H1 (cell line): ENCODE results near the gene BMERB1. TPM values are rescaled to one million over a fixed set of nuclear protein-coding genes. Genes with fewer than 3 reads are reported as not detected.
A peak's percentile ranks its signal among the peaks of the same experiment; 100 is the strongest.

Experiments used
- CTCF ChIA-PET: fragments of 300-600 bp; sonication (Branson Sonifier 250); formaldehyde crosslinking; loops from one replicate; lab custom pipeline; 2021; ENCODE audit not compliant: partially characterized antibody; lab: Charles Lee
- POLR2A ChIA-PET: fragments of 300-600 bp; sonication (Branson Sonifier 250); formaldehyde crosslinking; loops from one replicate; lab custom pipeline; 2021; ENCODE audit warnings: inconsistent platforms; ENCODE audit not compliant: partially characterized antibody; lab: Charles Lee
- DNase-seq, 2 experiments: peaks; one replicate each; pipeline versions ENCODE4 v3.0.0 to v3.0.0-alpha.2; 2010 to 2022; ENCODE audit warnings: low spot score in 2 of 2, low read depth in 1 of 2, mixed read lengths in 1 of 2
- FAIRE-seq: peaks from 2 replicates; lab custom pipeline; 2011; peaks lifted over from hg19 to GRCh38; lab: Jason Lieb, UNC
- H2AFZ ChIP-seq: 2 replicates; pipeline ENCODE4 v1.8.1; 2012; ENCODE audit warnings: low read length, inconsistent platforms
- H2AK5ac ChIP-seq: 2 replicates; pipeline ENCODE4 v1.6.1; 2013; ENCODE audit warnings: low read depth, low read length
- H2BK120ac ChIP-seq: replicated peaks from 2 replicates; pipeline ENCODE3; 2013; ENCODE audit warnings: low read depth, low read length, inconsistent platforms
- H2BK12ac ChIP-seq: 2 replicates; pipeline ENCODE4 v1.6.1; 2013; ENCODE audit warnings: low read depth, low read length
- H2BK15ac ChIP-seq: 2 replicates; pipeline ENCODE4 v1.6.1; 2013; ENCODE audit warnings: low read length
- H2BK20ac ChIP-seq: 2 replicates; pipeline ENCODE4 v1.6.1; 2013; ENCODE audit warnings: low read length
- H2BK5ac ChIP-seq: 2 replicates; pipeline ENCODE4 v1.6.1; 2013; ENCODE audit warnings: low read depth, low read length
- H3K14ac ChIP-seq: 2 replicates; pipeline ENCODE4 v1.6.1; 2013; ENCODE audit warnings: inconsistent platforms; ENCODE audit not compliant: insufficient read length
- H3K18ac ChIP-seq: 2 replicates; pipeline ENCODE4 v1.6.1; 2013; ENCODE audit warnings: low read length; ENCODE audit errors: extremely low read depth
- H3K23ac ChIP-seq: 2 replicates; pipeline ENCODE4 v1.6.1; 2013; ENCODE audit warnings: inconsistent platforms; ENCODE audit not compliant: insufficient read length
- H3K23me2 ChIP-seq: 2 replicates; pipeline ENCODE4 v1.6.1; 2013; ENCODE audit warnings: low read depth, low read length
- H3K27ac ChIP-seq: 2 replicates; pipeline ENCODE4 v1.6.1; 2011; ENCODE audit warnings: low read depth, low read length, inconsistent platforms
- H3K27me3 ChIP-seq, 4 experiments: replicated peaks in 1 of 4; 1 replicate in 1 of 4; 2 replicates in 3 of 4; pipeline versions ENCODE4 v1.6.1 to v1.8.1; 2011 to 2013; ENCODE audit warnings: low read length in 3 of 4, mild to moderate bottlenecking in 3 of 4, inconsistent platforms in 2 of 4, mixed read lengths in 2 of 4, moderate library complexity in 1 of 4; ENCODE audit not compliant: control insufficient read depth in 3 of 4, insufficient read depth in 3 of 4; ENCODE audit errors: extremely low read depth in 1 of 4
- H3K36me3 ChIP-seq, 4 experiments: 2 replicates each; pipeline versions ENCODE4 v1.6.1 to v1.8.1; 2011 to 2013; ENCODE audit warnings: mild to moderate bottlenecking in 4 of 4, low read length in 3 of 4, moderate library complexity in 2 of 4, control low read depth in 1 of 4, inconsistent platforms in 1 of 4; ENCODE audit not compliant: insufficient read depth in 4 of 4, control insufficient read depth in 2 of 4
- H3K4ac ChIP-seq: replicated peaks from 2 replicates; pipeline ENCODE3; 2013; ENCODE audit warnings: low read length, low read depth, mixed read lengths, inconsistent platforms; ENCODE audit not compliant: insufficient read length
- H3K4me1 ChIP-seq, 4 experiments: replicated peaks in 1 of 4; 1 replicate in 1 of 4; 2 replicates in 3 of 4; pipeline versions ENCODE4 v1.6.1 to v1.8.1; 2011 to 2013; ENCODE audit warnings: low read length in 3 of 4, inconsistent platforms in 2 of 4, mixed read lengths in 1 of 4; ENCODE audit not compliant: insufficient read depth in 4 of 4, control insufficient read depth in 3 of 4
- H3K4me2 ChIP-seq, 2 experiments: 2 replicates each; pipeline versions ENCODE4 v1.6.1 to v1.8.1; 2011 to 2013; ENCODE audit warnings: low read depth in 2 of 2, low read length in 2 of 2, control low read depth in 1 of 2, inconsistent platforms in 1 of 2, mild to moderate bottlenecking in 1 of 2; ENCODE audit not compliant: insufficient read depth in 1 of 2
- H3K4me3 ChIP-seq, 4 experiments: fragments of 200-600, 300-600 bp in 1 of 4; sonication (generic), shearing (Covaris generic), sonication (Bioruptor Twin) in 1 of 4; 2 replicates each; pipeline versions ENCODE4 v1.5.1 to v1.8.1; 2011 to 2016; ENCODE audit warnings: low read length in 4 of 4, low read depth in 3 of 4, control low read depth in 2 of 4, inconsistent platforms in 2 of 4, mild to moderate bottlenecking in 2 of 4, mixed read lengths in 1 of 4, moderate library complexity in 1 of 4; ENCODE audit not compliant: insufficient read depth in 2 of 4; ENCODE audit errors: extremely low read depth in 1 of 4
- H3K56ac ChIP-seq: replicated peaks from 2 replicates; pipeline ENCODE3; 2013; ENCODE audit warnings: low read depth, mild to moderate bottlenecking, mixed read lengths, low read length, inconsistent platforms; ENCODE audit not compliant: insufficient read length
- H3K79me1 ChIP-seq: 2 replicates; pipeline ENCODE4 v1.6.1; 2013; ENCODE audit warnings: low read depth, low read length, control low read depth
- H3K79me2 ChIP-seq, 2 experiments: 2 replicates each; pipeline versions ENCODE4 v1.6.1 to v1.8.1; 2012 to 2013; ENCODE audit warnings: low read length in 2 of 2, mild to moderate bottlenecking in 2 of 2, inconsistent platforms in 1 of 2; ENCODE audit not compliant: insufficient read depth in 2 of 2, control insufficient read depth in 1 of 2
- H3K9ac ChIP-seq, 4 experiments: replicated peaks in 1 of 4; 1 replicate in 1 of 4; 2 replicates in 3 of 4; pipeline versions ENCODE4 v1.6.1 to v1.8.1; 2011 to 2013; ENCODE audit warnings: low read depth in 3 of 4, low read length in 3 of 4, control low read depth in 2 of 4, mild to moderate bottlenecking in 2 of 4, moderate library complexity in 2 of 4, inconsistent platforms in 1 of 4; ENCODE audit errors: extremely low read depth in 1 of 4
- H3K9me3 ChIP-seq, 2 experiments: 2 replicates each; pipeline versions ENCODE4 v1.6.1 to v1.8.1; 2012 to 2013; ENCODE audit warnings: mild to moderate bottlenecking in 2 of 2, moderate library complexity in 2 of 2, control low read depth in 1 of 2, inconsistent platforms in 1 of 2, low read depth in 1 of 2, low read length in 1 of 2, mixed read lengths in 1 of 2; ENCODE audit not compliant: insufficient read depth in 2 of 2
- H4K20me1 ChIP-seq, 2 experiments: replicated peaks in 1 of 2; 2 replicates each; pipeline versions ENCODE3 to v1.8.1; 2011 to 2013; ENCODE audit warnings: inconsistent platforms in 2 of 2, low read length in 2 of 2, mild to moderate bottlenecking in 1 of 2; ENCODE audit not compliant: insufficient read depth in 2 of 2, control insufficient read depth in 1 of 2
- H4K5ac ChIP-seq: 2 replicates; pipeline ENCODE4 v1.6.1; 2013; ENCODE audit warnings: low read length, low read depth, mixed read lengths, inconsistent platforms; ENCODE audit not compliant: insufficient read length
- H4K8ac ChIP-seq: 2 replicates; pipeline ENCODE4 v1.8.0; 2013; ENCODE audit warnings: mild to moderate bottlenecking, moderate library complexity, low read length, inconsistent platforms; ENCODE audit not compliant: insufficient read depth; ENCODE audit errors: extremely low read depth
- H4K91ac ChIP-seq: replicated peaks from 2 replicates; pipeline ENCODE3; 2013; ENCODE audit warnings: low read length, mixed read lengths, inconsistent platforms; ENCODE audit not compliant: insufficient read length
- RAD21 ChIP-seq, 2 experiments: IDR thresholded peaks in 1 of 2; conservative IDR thresholded peaks in 1 of 2; 2 replicates each; pipeline ENCODE4 v1.6.1; 2011; ENCODE audit warnings: low read depth in 2 of 2, low read length in 2 of 2, improper control_type of control experiment in 1 of 2, inconsistent platforms in 1 of 2, mild to moderate bottlenecking in 1 of 2, moderate library complexity in 1 of 2
- RXRA ChIP-seq: IDR thresholded peaks from 2 replicates; pipeline ENCODE4 v1.6.1; 2011; ENCODE audit warnings: low read depth, mild to moderate bottlenecking, low read length, moderate library complexity; ENCODE audit not compliant: insufficient read depth
- SAP30 ChIP-seq: fragments of 300-600 bp; sonication (generic); IDR thresholded peaks from 2 replicates; pipeline ENCODE4 v1.7.1; 2012; ENCODE audit warnings: low read length, moderate library complexity, mild to moderate bottlenecking, inconsistent platforms; ENCODE audit not compliant: insufficient read depth, insufficient replicate concordance
- WGBS, 2 experiments: shearing (Covaris generic) in 1 of 2; methylation state at CpG; one replicate each; pipeline versions ENCODE4 v1.1.6 to v1.1.7; 2013 to 2015; ENCODE audit warnings: low lambda C conversion rate in 2 of 2, mixed read lengths in 2 of 2, inconsistent platforms in 1 of 2, low coverage in 1 of 2, missing lambda C conversion rate in 1 of 2; ENCODE audit not compliant: insufficient replicate concordance in 2 of 2, insufficient coverage in 1 of 2, insufficient read length in 1 of 2; ENCODE audit errors: extremely low coverage in 1 of 2, missing lambda C conversion rate in 1 of 2; 5-methylcytosine and 5-hydroxymethylcytosine counted together
- polyA plus RNA-seq, 7 experiments: library from polyadenylated mRNA; depleted of rRNA in 3 of 7; stranded (reverse) in 5 of 7; unstranded in 2 of 7; fragments of >200 nt in 5 of 7; fragments of 200-250 nt in 2 of 7; gene quantifications; 1 replicate in 5 of 7; 2 replicates in 1 of 7; 4 replicates in 1 of 7; pipeline versions ENCODE4 v1.2.1 to v1.2.3, GENCODE V29; 2011 to 2013; ENCODE audit warnings: missing spikeins in 2 of 7, mixed read lengths in 2 of 7
- total RNA-seq: library from RNA; stranded (reverse); fragmentation: NEBNext Ultra II Directional; extraction: Animal tissue kit (Norgen Biotek cat#: 25700); gene quantifications from 2 replicates; pipeline ENCODE4 v1.2.1, GENCODE V29; 2021
- TF ChIP-seq, protein P1 (sequence below): IDR thresholded peaks from 2 replicates; pipeline ENCODE4 v1.6.1; 2012; ENCODE audit warnings: inconsistent platforms

Gene BMERB1
- total and polyA plus RNA-seq, 2 of the 8 experiments (the other 6 are each of a cell fraction or from before 2014, with no cell fraction given), result 23.5 to 27.1 TPM

GRCh38 chr16:15605839-15606517 is 171.6 kb downstream of the BMERB1 start:
- WGBS, 2 experiments, result 87% methylated on average over 13 of the region's 13 CpGs; no CpG with 5 or more reads in 1 of the 2 experiments
- Histone ChIP-seq H2BK120ac (no peak overlapping the region), H3K36me3 (peaks cover 9 to 26% (median 23%) of the 10 kb centered on the region in 4 experiments), H3K79me2 (no peaks in the 10 kb centered on the region), H2AK5ac (no peak overlapping the region), H3K23ac (no peak overlapping the region), H2BK15ac (no peak overlapping the region), H3K4ac (no peak overlapping the region), H3K9me3 (no peaks in the 10 kb centered on the region), H2BK12ac (no peak overlapping the region), H3K23me2 (no peaks in the 10 kb centered on the region), H3K9ac (no peak overlapping the region), H4K20me1 (peaks cover 0 to 3% of the 10 kb centered on the region in 2 experiments), H4K8ac (no peak overlapping the region), H4K5ac (no peak overlapping the region), H3K27me3 (no peaks in the 10 kb centered on the region), H3K4me1 (peaks cover 0 to 3% (median 2%) of the 10 kb centered on the region in 4 experiments; a peak in 3 of 7 replicates), H2BK5ac (0 out of 2 replicates have a peak overlapping the region, but pooled peaks have one; percentile 52), H3K18ac (no peak overlapping the region), H4K91ac (no peak overlapping the region), H3K4me3 (no peak overlapping the region), H2BK20ac (no peak overlapping the region), H3K56ac (no peak overlapping the region), H3K79me1 (no peaks in the 10 kb centered on the region), H3K4me2 (no peak overlapping the region), H2AFZ (no peak overlapping the region), H3K27ac (no peak overlapping the region), H3K14ac (no peak overlapping the region)
- no peak for TF ChIP-seq SAP30
- TF ChIP-seq RAD21 (IDR thresholded peaks at IDR 0.05 in 1 of 2, conservative IDR thresholded peaks at IDR 0.05 in 1 of 2; ENCODE audit: low read depth in 2 of 2, low read length in 2 of 2), result no peak
- TF ChIP-seq RXRA, result no peak
- TF ChIP-seq, protein P1, sequence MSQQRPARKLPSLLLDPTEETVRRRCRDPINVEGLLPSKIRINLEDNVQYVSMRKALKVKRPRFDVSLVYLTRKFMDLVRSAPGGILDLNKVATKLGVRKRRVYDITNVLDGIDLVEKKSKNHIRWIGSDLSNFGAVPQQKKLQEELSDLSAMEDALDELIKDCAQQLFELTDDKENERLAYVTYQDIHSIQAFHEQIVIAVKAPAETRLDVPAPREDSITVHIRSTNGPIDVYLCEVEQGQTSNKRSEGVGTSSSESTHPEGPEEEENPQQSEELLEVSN, result peak; percentile 21; the same call in 1 of the 2 replicates
- DNase-seq (no peak), FAIRE-seq (no peak)
- ChIA-PET CTCF (interaction anchor here (0.5 to 0.7 kb wide), 2 partner anchors 56 to 168 kb away, joined by 3 to 4 read pairs; no protein-coding TSS in a partner anchor), POLR2A (interaction anchor here (0.6 kb wide), 2 partner anchors 21 to 1587 kb away, joined by 3 read pairs; no protein-coding TSS in a partner anchor)
